GM19452 (cell line): ENCODE measurements around the gene FAIM.
"Not testable (repeated sequence)": the region's sequence is repeated elsewhere in the genome, so short reads cannot be mapped to it uniquely, and the experiment has no call there.

Source experiments
- ATAC-seq: cut with Tn5 transposase; IDR thresholded peaks from one replicate; pipeline ENCODE4 v1.9.1; 2021; ENCODE audit not compliant: unreplicated experiment

The FAIM gene

GRCh38 chr3:138600100-138600745 lies 8.3 kb upstream of the FAIM start:
- ATAC-seq = no peak

GRCh38 chr3:138601661-138602060 lies 6.9 kb upstream of the FAIM start:
- not testable (repeated sequence) for ATAC-seq

GRCh38 chr3:138604106-138604595 lies 4.4 kb upstream of the FAIM start:
- not testable (repeated sequence) for ATAC-seq

GRCh38 chr3:138609898-138610266 lies 1.3 kb downstream of the FAIM start:
- no peak for ATAC-seq

- ATAC-seq = no peak
Measured at GRCh38 chr3:138615462-138615861, 6.9 kb downstream of the FAIM start.

GRCh38 chr3:138620431-138620830 lies 11.9 kb downstream of the FAIM start:
- ATAC-seq = no peak

- no peak for ATAC-seq
Measured at GRCh38 chr3:138624518-138624917, 15.9 kb downstream of the FAIM start.

- ATAC-seq = no peak
Measured at GRCh38 chr3:138625707-138626365, 17.3 kb downstream of the FAIM start.

- ATAC-seq = no peak
Measured at GRCh38 chr3:138629526-138629925, 21.0 kb downstream of the FAIM start.

- ATAC-seq = no peak
Measured at GRCh38 chr3:138638641-138639040, 30.1 kb downstream of the FAIM start.

- no peak for ATAC-seq
Measured at GRCh38 chr3:138640537-138640936, 32.0 kb downstream of the FAIM start.

GRCh38 chr3:138642226-138642926 lies 33.8 kb downstream of the FAIM start:
- ATAC-seq = no peak

GRCh38 chr3:138642927-138643253 lies 34.3 kb downstream of the FAIM start:
- ATAC-seq = no peak

GRCh38 chr3:138646008-138646407 lies 37.4 kb downstream of the FAIM start:
- ATAC-seq = no peak

- ATAC-seq = no peak
Measured at GRCh38 chr3:138646513-138646912, 37.9 kb downstream of the FAIM start.

GRCh38 chr3:138649134-138649533 lies 40.6 kb downstream of the FAIM start:
- no peak for ATAC-seq

GRCh38 chr3:138653567-138653966 lies 45.0 kb downstream of the FAIM start:
- ATAC-seq = no peak

- ATAC-seq = no peak
Measured at GRCh38 chr3:138657508-138657907, 48.9 kb downstream of the FAIM start.

- ATAC-seq = no peak
Measured at GRCh38 chr3:138668107-138668506, 59.5 kb downstream of the FAIM start.

GRCh38 chr3:138670407-138670806 lies 61.8 kb downstream of the FAIM start:
- no peak for ATAC-seq

GRCh38 chr3:138673641-138674530 lies 65.3 kb downstream of the FAIM start:
- no peak for ATAC-seq
